Sigmoid colon (tissue), 7 donors: ENCODE results near the gene CHCHD6. TPM values are rescaled to one million over a fixed set of nuclear protein-coding genes. Genes with fewer than 3 reads are reported as not detected.

Source experiments
- DNase-seq: peaks from one replicate; pipeline ENCODE4 v3.0.0-alpha.2; 2019
- H3K27ac ChIP-seq, 4 donors: fragments of 200-600 bp; sonication (generic); one replicate each; pipeline ENCODE4 v1.5.1; 2016 to 2019; ENCODE audit warnings: mild to moderate bottlenecking in 1 of 4
- H3K27me3 ChIP-seq, 3 donors: fragments of 200-600 bp; sonication (generic); one replicate each; pipeline ENCODE4 v1.5.1; 2019; ENCODE audit warnings: mild to moderate bottlenecking in 1 of 3
- H3K36me3 ChIP-seq, 4 donors: fragments of 200-600 bp; sonication (generic); one replicate each; pipeline ENCODE4 v1.5.1; 2016 to 2019
- H3K4me1 ChIP-seq, 4 donors: fragments of 200-600 bp; sonication (generic); one replicate each; pipeline ENCODE4 v1.5.1; 2017 to 2019
- H3K4me3 ChIP-seq, 4 donors: fragments of 200-600 bp; sonication (generic); one replicate each; pipeline ENCODE4 v1.5.1; 2017 to 2019; ENCODE audit warnings: mild to moderate bottlenecking in 2 of 4, moderate library complexity in 1 of 4
- H3K9me3 ChIP-seq, 4 donors: fragments of 200-600 bp in 3 of 4; sonication (generic) in 3 of 4; one replicate each; pipeline versions ENCODE4 v1.5.1 to v1.6.1; 2013 to 2019
- EP300 ChIP-seq, 4 donors: sonication (generic); formaldehyde crosslinking; IDR thresholded peaks; one replicate each; pipeline ENCODE4 v1.6.1; 2017; ENCODE audit warnings: antibody characterized with exemption in 4 of 4
- POLR2A ChIP-seq, 2 donors: fragments of 450-650 bp; IDR thresholded peaks; one replicate each; pipeline ENCODE4 v1.6.1; 2016; ENCODE audit warnings: antibody characterized with exemption in 2 of 2, mild to moderate bottlenecking in 2 of 2, moderate library complexity in 2 of 2
- POLR2AphosphoS5 ChIP-seq, 4 donors: sonication (generic); formaldehyde crosslinking; IDR thresholded peaks; one replicate each; pipeline ENCODE4 v1.6.1; 2017; ENCODE audit warnings: antibody characterized with exemption in 4 of 4
- WGBS, 2 donors: extraction: QIAGEN DNeasy Blood & Tissue Kit; methylation state at CpG; one replicate each; pipeline ENCODE4 v1.1.7; 2013; 5-methylcytosine and 5-hydroxymethylcytosine counted together
- intact Hi-C: fragments of 100-400 bp; cut with DNase I; formaldehyde crosslinking; loops from one replicate; pipeline ENCODE4 v1.15.1; 2023
- polyA plus RNA-seq, 3 donors: library from polyadenylated mRNA; stranded (reverse); fragments of 200-250 nt; gene quantifications; one replicate each; pipeline ENCODE4 v1.2.3, GENCODE V29; 2013
- total RNA-seq, 4 donors: library from RNA; depleted of rRNA; stranded (reverse); fragments of >200 nt; gene quantifications; one replicate each; pipeline ENCODE4 v1.1.0, GENCODE V29; 2016
- TF ChIP-seq, protein P1 (sequence below), 4 experiments: fragments of 450-650 bp in 3 of 4; fragments of 200-600 bp in 1 of 4; IDR thresholded peaks; one replicate each; pipeline ENCODE4 v1.5.1; 2016 to 2019; ENCODE audit warnings: antibody characterized with exemption in 4 of 4, mild to moderate bottlenecking in 3 of 4, moderate library complexity in 2 of 4
- donor health status: healthy with polysubstance abuse.
- donor health status: Bipolar disorder and iron deficiency.
- donor health status: healthy.

Gene CHCHD6
- total and polyA plus RNA-seq, 7 donors = 8.0 to 20.9 (median 14.4) TPM

DNA sequence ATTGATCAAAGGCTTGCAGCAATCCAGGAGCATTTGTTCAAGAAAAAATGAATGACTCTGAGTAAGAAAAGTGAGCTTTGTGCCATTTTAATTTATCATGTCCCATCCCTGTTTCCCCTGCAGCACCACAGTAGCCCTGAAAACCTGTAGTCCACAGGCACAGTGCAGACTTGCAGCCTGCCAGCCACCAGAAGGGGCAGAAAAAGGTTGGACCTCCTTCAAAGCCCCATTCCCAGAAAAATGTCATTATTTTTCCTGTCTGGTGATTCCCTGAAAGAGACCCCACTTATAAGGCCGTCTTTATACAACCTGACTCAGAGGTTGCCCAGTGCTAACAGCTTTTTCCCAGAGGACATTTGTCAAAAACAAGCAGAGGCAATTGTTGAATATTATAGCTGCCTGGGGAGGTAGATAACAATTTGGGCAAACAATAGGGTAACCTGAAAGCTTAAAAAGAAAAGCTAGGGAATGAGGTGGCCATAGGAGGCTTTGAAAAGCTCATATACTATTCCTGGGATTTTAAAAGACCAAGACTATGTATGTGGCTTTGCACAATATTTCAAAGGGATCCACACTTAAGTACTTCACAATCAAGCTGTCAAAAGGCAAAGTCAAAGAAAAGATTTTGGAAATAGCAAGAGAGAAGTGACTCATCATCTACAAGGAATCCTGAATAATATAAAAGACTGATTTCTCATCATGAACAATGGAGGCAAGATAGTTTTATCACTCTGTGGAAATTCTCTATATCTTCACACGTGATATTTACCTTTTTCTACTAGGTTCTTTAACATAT is 142.1 kb downstream of the CHCHD6 start:
- 89 to 92% methylated on average over 2 of the region's 2 CpGs for WGBS, 2 donors
- no peak for DNase-seq
- Histone ChIP-seq H3K27me3 (no peaks in the 10 kb centered on the region), H3K9me3 (no peaks in the 10 kb centered on the region), H3K27ac (no peak overlapping the region), H3K4me3 (no peak overlapping the region), H3K4me1 (peaks cover 0 to 11% (median 9%) of the 10 kb centered on the region in 4 donors), H3K36me3 (no peaks in the 10 kb centered on the region)
- intact Hi-C loops = no loop called here
- no peak for TF ChIP-seq POLR2AphosphoS5 (IDR thresholded peaks at IDR 0.05)

DNA sequence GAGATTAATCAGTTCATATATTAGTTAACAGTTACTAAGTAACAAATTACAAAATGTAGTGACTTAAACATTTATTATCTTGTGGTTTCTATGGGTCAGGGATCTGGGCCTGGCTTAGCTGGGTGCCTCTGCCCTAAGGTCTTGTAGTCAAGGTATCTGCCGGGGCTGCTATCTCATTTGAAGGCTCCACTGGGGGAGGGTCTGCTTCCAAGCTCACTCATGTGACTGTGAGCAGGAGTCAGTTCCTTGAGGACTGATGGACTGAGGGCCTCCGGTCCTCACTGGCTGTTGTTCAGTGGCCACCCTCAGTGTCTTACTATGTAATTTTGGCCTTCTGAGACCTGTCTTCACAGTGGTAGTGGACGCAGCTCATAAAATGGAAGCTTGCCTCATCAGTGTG is 143.0 kb downstream of the CHCHD6 start:
- Histone ChIP-seq H3K4me3 (no peak overlapping the region), H3K9me3 (no peaks in the 10 kb centered on the region), H3K27me3 (no peaks in the 10 kb centered on the region), H3K4me1 (peaks cover 0 to 16% (median 12%) of the 10 kb centered on the region in 4 donors), H3K27ac (no peak overlapping the region), H3K36me3 (no peaks in the 10 kb centered on the region)
- WGBS, 2 donors = 97 to 98% methylated on average over 3 of the region's 3 CpGs
- peak; percentile 20 for DNase-seq
- intact Hi-C loops = no loop called here
- no peak for TF ChIP-seq POLR2AphosphoS5 (IDR thresholded peaks at IDR 0.05)
- TF ChIP-seq, protein P1, sequence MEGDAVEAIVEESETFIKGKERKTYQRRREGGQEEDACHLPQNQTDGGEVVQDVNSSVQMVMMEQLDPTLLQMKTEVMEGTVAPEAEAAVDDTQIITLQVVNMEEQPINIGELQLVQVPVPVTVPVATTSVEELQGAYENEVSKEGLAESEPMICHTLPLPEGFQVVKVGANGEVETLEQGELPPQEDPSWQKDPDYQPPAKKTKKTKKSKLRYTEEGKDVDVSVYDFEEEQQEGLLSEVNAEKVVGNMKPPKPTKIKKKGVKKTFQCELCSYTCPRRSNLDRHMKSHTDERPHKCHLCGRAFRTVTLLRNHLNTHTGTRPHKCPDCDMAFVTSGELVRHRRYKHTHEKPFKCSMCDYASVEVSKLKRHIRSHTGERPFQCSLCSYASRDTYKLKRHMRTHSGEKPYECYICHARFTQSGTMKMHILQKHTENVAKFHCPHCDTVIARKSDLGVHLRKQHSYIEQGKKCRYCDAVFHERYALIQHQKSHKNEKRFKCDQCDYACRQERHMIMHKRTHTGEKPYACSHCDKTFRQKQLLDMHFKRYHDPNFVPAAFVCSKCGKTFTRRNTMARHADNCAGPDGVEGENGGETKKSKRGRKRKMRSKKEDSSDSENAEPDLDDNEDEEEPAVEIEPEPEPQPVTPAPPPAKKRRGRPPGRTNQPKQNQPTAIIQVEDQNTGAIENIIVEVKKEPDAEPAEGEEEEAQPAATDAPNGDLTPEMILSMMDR (IDR thresholded peaks at IDR 0.05) = no peak
- TF ChIP-seq EP300 (IDR thresholded peaks at IDR 0.05) = no peak
- TF ChIP-seq POLR2A (IDR thresholded peaks at IDR 0.05) = no peak

DNA sequence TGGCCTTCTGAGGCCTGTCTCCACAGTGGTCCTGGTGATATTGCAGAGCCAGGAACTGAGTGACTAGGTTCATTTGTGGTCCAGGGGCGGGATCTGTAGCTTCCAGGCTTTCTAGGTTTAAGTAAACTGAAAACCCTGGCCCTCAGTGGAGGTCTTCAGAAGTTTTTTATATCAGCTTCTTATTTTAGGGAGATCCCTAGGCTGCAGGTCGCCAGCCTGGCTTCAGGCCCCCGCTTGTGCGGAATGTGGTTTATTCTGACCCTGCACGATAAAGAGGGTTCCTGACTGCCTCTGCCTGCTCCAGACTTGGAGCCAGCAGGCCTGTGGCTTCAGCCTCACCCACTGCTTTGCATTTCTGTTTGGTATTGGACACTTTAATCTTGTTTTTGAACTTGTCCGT is 145.0 kb downstream of the CHCHD6 start:
- 92 to 94% methylated on average over 6 of the region's 6 CpGs for WGBS, 2 donors

DNA sequence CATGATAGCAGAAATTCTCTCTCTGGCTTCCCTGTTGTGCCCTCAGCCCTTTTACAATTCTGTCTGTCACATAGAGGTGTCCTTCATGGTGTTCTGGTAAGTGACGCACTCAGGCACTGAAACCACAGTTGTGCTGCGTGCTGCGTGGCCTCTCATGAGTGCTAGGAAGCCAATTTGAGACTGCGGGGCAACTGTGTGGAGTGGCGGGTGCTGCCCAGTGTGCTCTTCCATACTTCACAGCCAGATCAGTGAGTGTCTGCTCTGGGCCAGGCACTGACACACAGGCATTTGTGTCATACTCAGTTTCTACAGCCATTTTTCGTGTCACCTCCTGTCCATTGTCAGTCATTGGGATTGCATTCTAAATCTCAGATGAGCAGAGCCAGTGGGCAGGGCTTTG is 145.7 kb downstream of the CHCHD6 start:
- Histone ChIP-seq H3K9me3 (no peaks in the 10 kb centered on the region), H3K36me3 (no peaks in the 10 kb centered on the region), H3K27me3 (no peaks in the 10 kb centered on the region), H3K4me1 (peaks cover 0 to 16% (median 12%) of the 10 kb centered on the region in 4 donors), H3K4me3 (no peak overlapping the region), H3K27ac (no peak overlapping the region)
- intact Hi-C loops = no loop called here
- WGBS, 2 donors = 97 to 98% methylated on average over 6 of the region's 6 CpGs
- DNase-seq = peak; percentile 30
- TF ChIP-seq POLR2AphosphoS5 (IDR thresholded peaks at IDR 0.05) = no peak
- no peak for TF ChIP-seq POLR2A (IDR thresholded peaks at IDR 0.05)
- TF ChIP-seq, protein P1 (IDR thresholded peaks at IDR 0.05) = no peak
- no peak for TF ChIP-seq EP300 (IDR thresholded peaks at IDR 0.05)

More for the DNA sequence above, 145.0 kb downstream of the CHCHD6 start:
- TF ChIP-seq POLR2A (IDR thresholded peaks at IDR 0.05) (no peak), EP300 (IDR thresholded peaks at IDR 0.05) (no peak), POLR2AphosphoS5 (IDR thresholded peaks at IDR 0.05) (no peak)
- TF ChIP-seq, protein P1 (IDR thresholded peaks at IDR 0.05) = no peak
- Histone ChIP-seq H3K27ac (no peak overlapping the region), H3K4me3 (no peak overlapping the region), H3K9me3 (no peaks in the 10 kb centered on the region), H3K27me3 (no peaks in the 10 kb centered on the region), H3K4me1 (peaks cover 0 to 16% (median 12%) of the 10 kb centered on the region in 4 donors), H3K36me3 (no peaks in the 10 kb centered on the region)
- peak; percentile 15 for DNase-seq
- intact Hi-C loops = no loop called here

DNA sequence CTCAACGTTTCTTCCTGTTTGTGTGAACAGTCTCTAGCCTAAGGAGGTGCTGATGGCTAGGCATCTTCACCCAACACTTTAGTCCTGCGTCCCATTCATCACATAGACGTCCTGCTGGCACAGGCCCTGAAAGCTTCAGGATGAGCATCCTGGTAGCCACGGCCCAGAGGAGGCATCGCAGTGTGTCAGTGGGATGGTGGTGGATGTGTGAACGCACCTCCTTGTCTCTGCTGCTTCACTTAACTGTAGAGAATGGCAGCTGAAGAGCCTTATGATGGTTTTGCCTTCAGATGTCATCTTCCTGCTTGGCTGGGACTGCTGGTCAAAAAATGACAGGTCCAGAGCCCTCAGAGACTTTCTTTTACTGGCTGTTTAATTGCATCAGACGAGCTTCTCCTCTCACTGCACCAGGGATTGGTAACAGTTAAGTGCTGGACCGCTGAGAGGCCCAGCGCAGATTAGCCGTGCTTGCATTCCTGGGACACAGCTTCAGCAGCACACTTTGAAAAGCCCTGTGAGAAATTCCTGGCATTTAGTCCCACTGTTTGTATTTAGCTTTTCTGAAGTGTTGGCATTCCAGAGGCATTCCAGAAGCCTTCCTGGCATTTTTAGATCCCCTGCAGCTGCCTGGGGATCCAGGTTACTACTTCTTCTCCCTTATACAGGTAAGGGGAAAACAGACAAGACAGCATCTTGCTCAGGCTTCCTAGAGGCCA is 146.5 kb downstream of the CHCHD6 start:
- peaks cover 0 to 16% (median 12%) of the 10 kb centered on the region in 4 donors for H3K4me1 ChIP-seq
- H3K27ac ChIP-seq = peak overlapping the region in 1 of 4 donors; percentile 33
- H3K4me3 ChIP-seq = no peak overlapping the region
- peak; percentile 19 for DNase-seq
- no peaks in the 10 kb centered on the region for H3K9me3 ChIP-seq
- intact Hi-C loops = no loop called here
- WGBS, 2 donors = 88 to 90% methylated on average over 10 of the region's 10 CpGs
- no peak for TF ChIP-seq EP300 (IDR thresholded peaks at IDR 0.05)
- TF ChIP-seq, protein P1 (IDR thresholded peaks at IDR 0.05) = no peak
- no peak for TF ChIP-seq POLR2A (IDR thresholded peaks at IDR 0.05)
- no peak for TF ChIP-seq POLR2AphosphoS5 (IDR thresholded peaks at IDR 0.05)
- H3K27me3 ChIP-seq = no peaks in the 10 kb centered on the region
- no peaks in the 10 kb centered on the region for H3K36me3 ChIP-seq
